HG02571 (cell line): ENCODE data around the gene AUTS2.
A peak's percentile ranks its signal among the peaks of the same experiment; 100 is the strongest.

Experiments used
- ATAC-seq: cut with Tn5 transposase; IDR thresholded peaks from one replicate; pipeline ENCODE4 v1.9.1; 2021; ENCODE audit warnings: mild to moderate bottlenecking, moderate library complexity; ENCODE audit not compliant: unreplicated experiment

The AUTS2 gene

DNA sequence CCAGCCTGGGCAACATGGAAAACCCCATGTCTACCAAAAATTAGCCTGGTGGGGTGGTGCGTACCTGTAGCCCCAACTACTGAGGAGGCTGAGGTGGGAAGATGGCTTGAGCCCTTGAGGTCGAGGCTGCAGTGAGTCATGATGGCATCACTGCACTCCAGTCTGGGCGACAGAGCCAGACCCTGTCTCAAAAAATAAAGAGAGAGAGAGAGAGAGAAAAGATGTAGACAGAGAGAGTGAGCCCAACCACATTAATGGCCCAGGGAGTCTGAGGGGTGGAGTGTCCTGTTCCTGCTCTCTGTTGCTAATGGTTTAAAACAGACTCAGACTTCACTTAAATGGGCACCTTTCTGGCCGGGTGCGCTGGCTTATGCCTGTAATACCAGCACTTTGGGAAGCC, 1078.0 kb downstream of the AUTS2 start:
- no peak for ATAC-seq

GRCh38 chr7:70678621-70679251, 1080.5 kb downstream of the AUTS2 start:
- ATAC-seq = no peak

GRCh38 chr7:70679661-70680060, 1081.4 kb downstream of the AUTS2 start:
- no peak for ATAC-seq

GRCh38 chr7:70680306-70680705, 1082.0 kb downstream of the AUTS2 start:
- no peak for ATAC-seq

DNA sequence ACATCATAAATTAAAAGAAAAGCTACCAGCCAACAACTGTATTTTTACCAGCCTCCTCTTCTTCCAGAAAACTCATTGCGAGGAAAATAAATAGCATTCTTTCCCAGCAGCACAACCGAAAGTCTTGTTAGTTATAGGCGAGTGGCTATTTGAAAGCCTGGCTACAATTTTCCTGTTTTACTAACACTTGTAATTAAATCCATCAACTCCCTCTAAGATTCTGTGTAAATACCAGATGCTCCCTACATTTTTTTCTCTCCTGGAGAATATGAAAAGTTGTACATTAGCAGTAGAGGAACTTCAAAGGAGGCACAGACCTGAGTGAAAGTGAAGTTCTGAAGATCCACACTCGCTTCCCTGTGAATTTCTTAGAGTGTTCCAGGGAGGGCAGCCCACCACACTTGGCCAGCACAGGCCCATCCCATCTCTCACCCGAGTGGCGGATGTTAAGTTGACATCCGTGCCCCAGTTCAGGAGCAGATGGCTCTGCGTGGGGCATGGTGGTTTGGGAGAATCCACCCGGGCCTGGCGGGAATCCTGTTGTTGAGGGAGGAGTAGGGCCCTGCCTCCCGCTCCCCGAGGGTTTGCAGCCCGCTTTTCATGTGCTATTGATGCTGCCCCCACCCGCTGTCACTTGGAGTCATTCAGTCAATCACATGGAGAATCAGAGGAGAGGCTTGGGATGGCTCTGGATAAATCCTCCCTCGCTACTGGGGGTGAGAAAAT, 1082.6 kb downstream of the AUTS2 start:
- no peak for ATAC-seq

- ATAC-seq = peak; percentile 88
Measured at GRCh38 chr7:70681469-70682350, 1083.4 kb downstream of the AUTS2 start.

DNA sequence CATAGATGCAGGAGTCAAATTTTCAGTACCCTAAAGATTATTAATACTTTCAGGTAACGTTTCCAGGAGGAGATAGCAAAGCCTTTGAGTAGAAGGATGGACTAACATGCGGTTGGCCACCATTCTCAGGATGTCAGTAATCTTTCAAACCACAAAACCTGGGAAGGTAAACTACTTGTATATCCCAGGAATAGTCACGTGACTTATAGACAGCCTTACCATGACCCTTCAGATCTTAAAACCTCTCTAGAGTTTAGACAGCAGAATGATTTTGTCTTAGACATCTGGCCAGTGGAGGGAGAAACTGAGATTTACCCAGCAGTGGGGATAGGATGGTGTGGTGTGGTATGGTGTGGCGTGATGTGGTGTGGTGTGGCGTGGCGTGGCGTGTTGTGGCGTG, 1085.9 kb downstream of the AUTS2 start:
- no peak for ATAC-seq

GRCh38 chr7:70693321-70693685, 1095.0 kb downstream of the AUTS2 start:
- ATAC-seq = no peak

DNA sequence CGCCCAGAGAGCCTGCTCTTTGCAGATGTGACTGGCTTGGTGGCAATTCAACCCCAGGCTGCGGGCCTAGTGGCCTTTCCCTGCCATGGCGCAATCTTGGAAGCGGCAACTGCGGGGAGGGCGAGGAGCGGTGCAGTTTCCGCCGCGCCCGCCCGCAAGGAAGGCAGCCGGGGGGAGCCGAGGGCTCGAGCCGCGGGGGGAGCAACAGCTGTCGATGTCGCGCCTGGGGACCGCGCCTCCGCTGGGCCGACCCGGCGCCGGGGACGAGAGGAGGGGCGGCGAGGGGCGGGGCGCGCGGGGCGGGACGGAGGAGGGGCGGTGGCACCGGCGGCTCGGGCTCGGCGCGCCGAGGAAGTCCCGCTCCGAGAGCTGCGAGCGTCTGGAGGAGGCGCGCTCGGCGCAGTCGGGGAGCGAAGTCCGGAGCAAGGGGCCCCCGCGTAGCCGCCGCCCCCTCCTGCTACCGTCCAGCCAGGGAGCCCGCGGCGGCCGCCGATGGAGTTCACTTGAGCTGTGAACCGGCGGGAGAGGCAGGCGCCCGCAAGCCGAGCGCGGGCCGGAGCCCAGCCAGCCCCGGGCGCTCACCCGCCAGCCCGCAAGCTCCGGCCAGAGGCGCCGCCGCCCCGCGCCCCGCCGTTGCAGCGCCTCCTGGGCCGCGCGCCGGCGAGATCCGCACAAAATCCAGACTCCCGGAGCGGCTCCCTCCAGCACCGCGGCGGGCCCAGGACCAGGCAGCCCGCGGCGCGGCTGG, 1095.6 kb downstream of the AUTS2 start:
- ATAC-seq = peak; percentile 63

DNA sequence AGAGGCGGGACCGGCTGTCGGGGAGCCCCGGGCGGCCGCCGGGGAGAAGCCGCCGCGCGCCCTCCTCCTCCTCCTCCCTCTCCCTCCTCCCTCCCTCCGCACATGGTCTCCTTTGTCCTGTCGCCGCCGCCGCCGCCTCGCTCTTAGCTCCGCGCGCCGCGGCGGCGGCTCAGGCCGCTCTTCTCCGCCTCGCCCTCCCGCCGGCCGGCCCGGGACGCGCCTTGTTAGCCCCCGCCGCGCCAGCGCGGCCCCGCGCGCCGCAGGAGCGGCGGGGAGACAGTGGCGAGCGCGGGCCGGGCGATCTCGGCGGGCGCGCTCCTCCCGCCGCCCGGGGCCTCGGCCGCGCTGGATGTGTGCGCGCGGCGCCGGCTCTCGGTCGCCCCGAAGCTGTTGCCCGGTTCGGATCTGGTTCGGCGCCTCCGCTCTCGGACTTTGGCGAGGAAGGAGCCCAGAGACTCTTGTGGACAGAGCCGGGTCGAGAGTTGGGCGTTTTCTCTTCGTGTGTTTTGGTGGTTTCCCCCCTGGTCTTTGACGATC, 1096.2 kb downstream of the AUTS2 start:
- ATAC-seq = peak; percentile 41

DNA sequence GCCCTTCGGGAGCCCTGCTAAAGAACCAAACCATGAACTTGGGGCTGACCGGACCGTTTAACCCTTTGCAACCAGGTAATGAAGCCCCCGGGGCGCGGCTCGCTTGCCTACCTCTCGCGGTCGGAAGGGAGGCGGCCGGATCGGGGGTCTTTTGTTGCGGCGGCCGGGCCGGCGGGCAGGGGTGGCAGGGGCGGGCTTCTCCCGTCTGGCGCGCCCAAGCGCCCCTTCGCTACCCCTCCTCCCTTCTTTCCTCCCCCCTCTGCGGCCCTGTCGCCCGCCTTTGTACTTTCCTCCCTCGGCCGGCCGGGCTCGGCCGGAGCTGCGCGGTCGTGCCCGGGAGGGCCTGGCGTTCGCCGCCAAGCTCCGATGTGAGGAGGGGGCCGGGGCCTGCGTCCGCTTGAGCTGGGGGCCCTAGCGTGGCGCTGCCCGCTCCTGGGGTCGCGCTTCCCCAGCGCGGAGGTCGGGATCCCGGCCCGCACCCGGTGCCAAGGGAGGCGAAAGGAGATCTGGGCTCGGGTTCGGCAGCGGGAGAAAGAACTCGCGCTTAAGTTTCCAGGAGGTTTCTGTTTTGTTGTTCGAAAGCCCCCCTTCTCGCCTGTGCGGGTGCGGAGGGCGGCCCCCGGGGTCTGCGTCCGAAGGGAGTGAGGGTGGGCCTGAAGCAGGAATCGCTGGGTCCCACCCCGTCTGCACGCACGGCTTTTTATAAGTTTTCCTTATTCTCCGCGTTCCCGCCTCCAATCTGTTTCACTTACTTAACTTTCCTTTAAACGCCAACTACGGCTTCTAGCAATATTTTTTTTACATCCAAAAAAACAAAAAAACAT, 1096.9 kb downstream of the AUTS2 start:
- no peak for ATAC-seq

DNA sequence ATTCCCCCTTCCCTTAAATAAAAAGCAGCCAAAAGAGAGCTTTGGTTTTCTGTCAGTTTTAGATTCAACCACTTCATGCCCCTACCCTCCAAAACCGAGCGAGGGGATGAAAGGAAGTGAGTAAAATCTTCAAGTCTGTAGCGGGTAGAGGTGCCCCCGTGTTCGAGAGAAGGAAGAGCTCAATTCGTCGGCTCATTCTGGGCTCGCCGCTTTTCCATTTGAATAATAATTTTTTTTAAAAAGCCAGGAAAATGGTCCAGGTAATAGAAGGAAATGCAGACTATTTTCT, 1097.5 kb downstream of the AUTS2 start:
- no peak for ATAC-seq

DNA sequence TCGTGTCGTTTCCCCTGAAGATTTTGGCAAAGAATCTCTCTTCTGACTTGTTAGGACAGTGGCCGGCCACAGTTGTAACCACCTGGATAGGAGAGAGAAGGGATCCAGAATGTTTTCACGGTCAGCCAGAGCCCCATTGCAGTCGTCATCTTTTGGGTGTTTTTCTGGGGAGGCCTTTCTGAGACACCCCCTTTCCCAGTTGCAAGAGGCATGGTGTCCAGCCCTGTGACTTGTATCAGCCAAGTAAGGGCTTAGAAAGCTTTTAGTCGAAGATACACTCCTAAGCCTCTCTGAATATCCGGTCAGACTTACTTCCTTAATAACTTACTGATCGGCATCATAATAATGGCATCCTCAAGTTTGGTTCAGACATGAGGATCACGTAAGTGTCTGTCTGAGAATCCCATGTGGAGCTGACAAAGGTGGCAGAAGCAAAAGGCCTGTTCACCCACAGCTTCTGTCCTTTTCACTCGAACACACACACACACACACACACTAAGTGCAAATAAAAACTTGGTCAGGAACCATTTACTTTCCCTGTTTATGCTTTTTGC, 1098.0 kb downstream of the AUTS2 start:
- ATAC-seq = no peak

GRCh38 chr7:70698219-70698832, 1100.1 kb downstream of the AUTS2 start:
- ATAC-seq = no peak

DNA sequence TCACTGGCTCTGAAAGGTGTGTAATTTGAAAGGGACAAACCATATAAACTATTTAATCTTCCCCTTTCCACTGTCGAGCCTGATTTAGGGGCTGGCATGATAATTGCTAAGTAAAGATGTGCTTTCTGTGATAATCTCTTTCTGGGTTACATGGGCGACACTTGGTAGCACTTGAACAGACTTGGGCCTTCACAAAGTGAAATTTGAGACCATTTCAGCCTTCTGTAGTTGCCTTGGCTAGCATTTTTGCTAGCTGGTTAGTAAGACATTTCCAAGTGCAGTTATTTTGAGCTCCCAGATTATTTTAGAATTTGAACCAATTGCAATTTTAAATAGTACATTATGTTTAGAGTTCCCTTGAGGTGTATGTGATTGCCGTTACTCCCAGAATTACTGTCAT, 1101.0 kb downstream of the AUTS2 start:
- no peak for ATAC-seq

- no peak for ATAC-seq
Measured at GRCh38 chr7:70700055-70700940, 1102.0 kb downstream of the AUTS2 start.

- ATAC-seq = no peak
Measured at GRCh38 chr7:70700941-70701425, 1102.7 kb downstream of the AUTS2 start.

GRCh38 chr7:70701477-70701876, 1103.2 kb downstream of the AUTS2 start:
- ATAC-seq = no peak
